ENCODE results near the gene GRWD1. TPM values are rescaled to one million over a fixed set of nuclear protein-coding genes. Genes with fewer than 3 reads are reported as not detected.
"Not testable (repeated sequence)": the region's sequence is repeated elsewhere in the genome, so short reads cannot be mapped to it uniquely, and the experiment has no call there.

The GRWD1 gene
- total RNA-seq, 2 donors from 2014 or later = 11.9 TPM

DNA sequence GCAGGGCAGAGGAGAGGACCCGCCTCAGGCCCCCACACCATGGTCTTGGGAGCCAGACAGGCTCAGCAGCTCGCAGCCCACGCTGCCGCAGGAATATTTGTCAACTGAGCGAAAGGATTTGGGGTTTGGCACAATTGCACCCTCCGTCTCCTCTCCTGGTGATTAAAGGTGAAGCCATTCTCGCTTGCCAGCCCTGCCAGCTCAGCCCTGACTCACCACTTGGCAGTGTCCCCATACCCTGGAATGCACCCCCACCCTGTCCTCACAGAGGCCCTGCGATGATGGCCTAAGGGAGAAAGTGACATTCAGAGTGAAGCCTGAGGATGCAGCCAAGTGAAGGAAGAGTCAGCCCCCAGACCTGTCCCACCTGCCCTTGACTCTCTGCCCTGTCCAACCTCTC, 42.2 kb downstream of the GRWD1 start:
- no peaks in the 10 kb centered on the region for H3K36me3 ChIP-seq (replicated peaks in 1 of 2; ENCODE audit: insufficient read depth in 1 of 2, low read depth in 2 of 2)
- H3K4me3 ChIP-seq = no peak overlapping the region
- 66% methylated on average over 8 of the region's 8 CpGs; no CpG with 5 or more reads in 1 of the 2 donors for WGBS, 2 donors
- peaks cover 21% of the 10 kb centered on the region for H3K4me1 ChIP-seq
- H3K9me3 ChIP-seq = no peaks in the 10 kb centered on the region
- intact Hi-C loops (cut with DNase I) = no loop called here
- TF ChIP-seq POLR2A (IDR thresholded peaks at IDR 0.05) = no peak
- TF ChIP-seq, protein P1, sequence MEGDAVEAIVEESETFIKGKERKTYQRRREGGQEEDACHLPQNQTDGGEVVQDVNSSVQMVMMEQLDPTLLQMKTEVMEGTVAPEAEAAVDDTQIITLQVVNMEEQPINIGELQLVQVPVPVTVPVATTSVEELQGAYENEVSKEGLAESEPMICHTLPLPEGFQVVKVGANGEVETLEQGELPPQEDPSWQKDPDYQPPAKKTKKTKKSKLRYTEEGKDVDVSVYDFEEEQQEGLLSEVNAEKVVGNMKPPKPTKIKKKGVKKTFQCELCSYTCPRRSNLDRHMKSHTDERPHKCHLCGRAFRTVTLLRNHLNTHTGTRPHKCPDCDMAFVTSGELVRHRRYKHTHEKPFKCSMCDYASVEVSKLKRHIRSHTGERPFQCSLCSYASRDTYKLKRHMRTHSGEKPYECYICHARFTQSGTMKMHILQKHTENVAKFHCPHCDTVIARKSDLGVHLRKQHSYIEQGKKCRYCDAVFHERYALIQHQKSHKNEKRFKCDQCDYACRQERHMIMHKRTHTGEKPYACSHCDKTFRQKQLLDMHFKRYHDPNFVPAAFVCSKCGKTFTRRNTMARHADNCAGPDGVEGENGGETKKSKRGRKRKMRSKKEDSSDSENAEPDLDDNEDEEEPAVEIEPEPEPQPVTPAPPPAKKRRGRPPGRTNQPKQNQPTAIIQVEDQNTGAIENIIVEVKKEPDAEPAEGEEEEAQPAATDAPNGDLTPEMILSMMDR (IDR thresholded peaks at IDR 0.05) = no peak
- no peaks in the 10 kb centered on the region for H3K27me3 ChIP-seq
- DNase-seq (peak; percentile 76 to 93 (median 80)), ATAC-seq (peak; percentile 43)
- peak overlapping the region; percentile 54 to 78 (median 70) for H3K27ac ChIP-seq

GRCh38 chr19:48488478-48488877, 42.7 kb downstream of the GRWD1 start:
- intact Hi-C loops (cut with DNase I); H3K9me3 ChIP-seq; DNase-seq; H3K4me3 ChIP-seq; H3K36me3 ChIP-seq (replicated peaks in 1 of 2; ENCODE audit: insufficient read depth in 1 of 2, low read depth in 2 of 2); ATAC-seq; H3K27me3 ChIP-seq: not testable (repeated sequence)
- peak overlapping the region; percentile 54 to 78 (median 70) for H3K27ac ChIP-seq
- WGBS, 2 donors = 73 to 81% methylated on average over 7 of the region's 7 CpGs
- H3K4me1 ChIP-seq = peaks cover 21% of the 10 kb centered on the region

DNA sequence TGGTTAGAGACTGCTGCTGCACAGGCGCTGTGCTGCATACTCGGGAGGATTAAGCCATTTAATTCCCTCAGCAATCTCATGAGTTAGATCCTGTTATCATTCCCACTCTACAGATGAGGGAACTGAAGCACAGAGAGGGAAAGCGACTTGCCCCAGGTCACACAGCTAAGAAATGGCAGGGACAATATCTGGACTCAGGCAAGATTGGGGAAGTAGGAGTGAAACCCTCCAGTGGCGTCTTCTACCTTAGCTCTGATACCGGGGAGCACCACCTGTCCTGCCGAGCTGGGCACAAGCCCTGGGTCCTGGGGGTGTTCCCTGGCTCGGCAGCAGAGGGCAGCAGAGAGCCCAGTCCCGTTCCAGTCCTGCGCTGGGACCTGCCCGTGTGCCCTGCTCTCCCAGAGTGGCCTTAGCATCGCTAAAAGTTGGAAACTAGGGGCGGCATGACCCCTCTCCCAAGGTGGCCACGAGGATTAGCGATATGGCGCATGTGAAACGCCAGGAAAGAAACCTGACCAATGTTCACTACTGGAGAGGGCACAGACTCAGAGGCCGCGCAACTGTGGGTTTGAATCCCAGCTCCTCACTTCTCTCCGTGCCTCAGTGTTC, 43.9 kb downstream of the GRWD1 start:
- ATAC-seq (peak; percentile 27), DNase-seq (peak; percentile 80 to 85 (median 83))
- H3K4me1 ChIP-seq = peaks cover 29% of the 10 kb centered on the region
- H3K27ac ChIP-seq = no peak overlapping the region
- 19 to 30% methylated on average over 3 to 19 of the region's 19 CpGs for WGBS, 2 donors
- H3K27me3 ChIP-seq = no peaks in the 10 kb centered on the region
- intact Hi-C loops (cut with DNase I) = loop anchor here (5.0 kb wide), 1 partner anchor 93 kb away; no protein-coding TSS in a partner anchor
- H3K9me3 ChIP-seq = no peaks in the 10 kb centered on the region
- no peak overlapping the region for H3K4me3 ChIP-seq
- H3K36me3 ChIP-seq (replicated peaks in 1 of 2; ENCODE audit: insufficient read depth in 1 of 2, low read depth in 2 of 2) = no peaks in the 10 kb centered on the region
- TF ChIP-seq, protein P1 (IDR thresholded peaks at IDR 0.05) = peak; percentile 87 to 95 (median 91)
- TF ChIP-seq POLR2A (IDR thresholded peaks at IDR 0.05) = no peak

DNA sequence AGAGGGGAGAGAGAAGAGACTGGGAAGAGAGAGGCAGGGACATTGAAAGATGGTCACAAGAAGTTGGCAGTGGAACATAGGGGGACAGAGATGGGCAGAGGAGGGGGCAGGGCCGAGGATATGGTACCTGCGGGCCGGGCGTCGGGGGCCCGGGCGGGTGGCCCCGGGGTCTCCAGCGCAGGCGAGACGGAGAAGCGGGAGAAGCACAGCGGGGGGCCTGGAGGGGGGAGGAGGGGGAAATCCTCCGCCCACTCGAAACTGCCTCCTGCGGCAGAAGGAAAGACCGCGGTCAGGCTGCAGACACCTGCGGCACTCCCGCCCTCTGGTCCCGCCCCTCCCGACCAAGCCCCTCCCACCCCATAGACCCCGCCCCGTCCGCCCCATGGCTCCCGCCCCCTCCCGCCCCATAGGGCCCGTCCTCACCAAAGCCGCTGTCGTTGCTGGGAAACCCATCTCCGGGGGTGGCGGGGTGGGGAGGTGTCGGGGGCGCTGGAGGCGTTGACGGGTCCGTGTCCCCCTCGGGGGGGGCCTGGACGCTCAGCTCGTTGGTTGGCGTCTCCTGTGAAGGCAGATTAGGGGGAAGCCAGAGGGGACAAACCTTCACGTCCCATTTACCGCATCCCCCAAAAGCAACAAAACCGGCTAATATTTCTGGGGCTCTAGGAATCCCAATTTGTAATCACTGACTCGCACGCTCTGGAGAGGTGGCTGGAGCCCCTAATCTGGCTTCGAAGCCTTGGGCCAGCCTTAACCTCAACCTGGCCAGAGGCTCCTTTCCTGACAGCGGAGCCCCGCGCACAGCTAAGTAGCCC, 45.4 kb downstream of the GRWD1 start:
- Histone ChIP-seq H3K4me1 (peaks cover 30% of the 10 kb centered on the region), H3K27ac (peak overlapping the region in 2 of 4 donors; percentile 3 to 24), H3K27me3 (no peaks in the 10 kb centered on the region), H3K4me3 (no peak overlapping the region), H3K36me3 (replicated peaks in 1 of 2; ENCODE audit: insufficient read depth in 1 of 2, low read depth in 2 of 2) (no peaks in the 10 kb centered on the region), H3K9me3 (no peaks in the 10 kb centered on the region)
- ATAC-seq (no peak), DNase-seq (peak; percentile 44 to 54 (median 47))
- 2 to 9% methylated on average over 18 to 48 of the region's 50 CpGs for WGBS, 2 donors
- intact Hi-C loops (cut with DNase I) = loop anchor here (5.0 kb wide), 1 partner anchor 91 kb away; no protein-coding TSS in a partner anchor
- TF ChIP-seq, protein P1 (IDR thresholded peaks at IDR 0.05) = no peak
- TF ChIP-seq POLR2A (IDR thresholded peaks at IDR 0.05) = no peak

DNA sequence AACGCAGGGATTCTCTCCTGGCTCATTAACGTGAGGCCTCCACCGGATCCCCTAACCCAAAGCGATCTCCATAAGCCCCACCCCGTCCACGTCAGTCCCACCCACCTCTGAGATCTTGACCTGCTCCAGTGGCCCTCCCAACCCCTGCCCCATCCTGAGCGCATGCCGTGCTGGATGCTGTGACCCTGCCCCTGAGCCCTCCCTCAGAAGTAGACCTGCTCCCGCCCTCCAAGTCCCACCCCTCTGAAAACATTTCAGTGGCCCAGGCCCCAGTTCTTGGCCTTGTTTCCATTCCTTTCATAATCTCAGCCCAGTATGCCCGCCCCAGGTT, 46.0 kb downstream of the GRWD1 start:
- Histone ChIP-seq H3K27ac (no peak overlapping the region), H3K4me3 (no peak overlapping the region), H3K4me1 (peaks cover 30% of the 10 kb centered on the region), H3K27me3 (no peaks in the 10 kb centered on the region), H3K36me3 (replicated peaks in 1 of 2; ENCODE audit: insufficient read depth in 1 of 2, low read depth in 2 of 2) (no peaks in the 10 kb centered on the region), H3K9me3 (no peaks in the 10 kb centered on the region)
- WGBS, 2 donors = 32 to 63% methylated on average over 5 of the region's 10 CpGs
- ATAC-seq (no peak), DNase-seq (peak in 1 of 4 donors; percentile 22)
- intact Hi-C loops (cut with DNase I) = loop anchor here (5.0 kb wide), 1 partner anchor 91 kb away; no protein-coding TSS in a partner anchor
- no peak for TF ChIP-seq POLR2A (IDR thresholded peaks at IDR 0.05)
- TF ChIP-seq, protein P1 (IDR thresholded peaks at IDR 0.05) = no peak
